ENCODE measurements around the gene LYZL1. TPM values are rescaled to one million over a fixed set of nuclear protein-coding genes. Genes with fewer than 3 reads are reported as not detected.
"Not testable (repeated sequence)": the region's sequence is repeated elsewhere in the genome, so short reads cannot be mapped to it uniquely, and the experiment has no call there.

Gene LYZL1
- total RNA-seq, 2 donors from 2014 or later, result not detected

- Histone ChIP-seq H3K4me3 (peak overlapping the region; percentile 8), H3K36me3 (no peaks in the 10 kb centered on the region), H3K9me3 (peaks cover 16% of the 10 kb centered on the region), H3K4me1 (ENCODE audit: control insufficient read depth in 1 of 2, low read depth in 2 of 2) (no peaks in the 10 kb centered on the region), H3K27me3 (replicated peaks; ENCODE audit: insufficient read depth) (no peaks in the 10 kb centered on the region), H3K27ac (no peak overlapping the region)
- TF ChIP-seq CTCF (IDR thresholded peaks at IDR 0.05), result no peak
- ATAC-seq (ENCODE audit: insufficient number of reproducible peaks, low FRiP score, low read depth), result no peak
- DNase-seq (ENCODE audit: low spot score), result no peak
Observed at GRCh38 chr10:29304995-29305335, 16.1 kb downstream of the LYZL1 start.

GRCh38 chr10:29306688-29307087, 17.8 kb downstream of the LYZL1 start:
- Histone ChIP-seq H3K27ac (no peak overlapping the region), H3K4me3 (no peak overlapping the region), H3K4me1 (ENCODE audit: control insufficient read depth in 1 of 2, low read depth in 2 of 2) (no peaks in the 10 kb centered on the region), H3K27me3 (replicated peaks; ENCODE audit: insufficient read depth) (no peaks in the 10 kb centered on the region), H3K9me3 (peaks cover 3% of the 10 kb centered on the region), H3K36me3 (no peaks in the 10 kb centered on the region)
- TF ChIP-seq CTCF (IDR thresholded peaks at IDR 0.05), result no peak
- ATAC-seq (ENCODE audit: insufficient number of reproducible peaks, low FRiP score, low read depth) (no peak), DNase-seq (ENCODE audit: low spot score) (no peak)

- H3K36me3 ChIP-seq; H3K4me3 ChIP-seq; ATAC-seq (ENCODE audit: insufficient number of reproducible peaks, low FRiP score, low read depth); H3K27me3 ChIP-seq (replicated peaks; ENCODE audit: insufficient read depth); DNase-seq (ENCODE audit: low spot score); H3K4me1 ChIP-seq (ENCODE audit: control insufficient read depth in 1 of 2, low read depth in 2 of 2); H3K27ac ChIP-seq; H3K9me3 ChIP-seq: not testable (repeated sequence)
Observed at GRCh38 chr10:29308142-29308541, 19.3 kb downstream of the LYZL1 start.

GRCh38 chr10:29309465-29309864, 20.6 kb downstream of the LYZL1 start:
- ATAC-seq (ENCODE audit: insufficient number of reproducible peaks, low FRiP score, low read depth) (no peak), DNase-seq (ENCODE audit: low spot score) (no peak)
- Histone ChIP-seq H3K36me3 (no peaks in the 10 kb centered on the region), H3K4me3 (no peak overlapping the region), H3K27ac (no peak overlapping the region), H3K9me3 (no peaks in the 10 kb centered on the region), H3K27me3 (replicated peaks; ENCODE audit: insufficient read depth) (no peaks in the 10 kb centered on the region), H3K4me1 (ENCODE audit: control insufficient read depth in 1 of 2, low read depth in 2 of 2) (no peaks in the 10 kb centered on the region)
- no peak for TF ChIP-seq CTCF (IDR thresholded peaks at IDR 0.05)

GRCh38 chr10:29310463-29310862, 21.6 kb downstream of the LYZL1 start:
- not testable (repeated sequence) for DNase-seq (ENCODE audit: low spot score); H3K36me3 ChIP-seq; H3K27me3 ChIP-seq (replicated peaks; ENCODE audit: insufficient read depth); H3K27ac ChIP-seq; H3K4me3 ChIP-seq; H3K9me3 ChIP-seq; ATAC-seq (ENCODE audit: insufficient number of reproducible peaks, low FRiP score, low read depth); H3K4me1 ChIP-seq (ENCODE audit: control insufficient read depth in 1 of 2, low read depth in 2 of 2)

GRCh38 chr10:29313071-29313470, 24.2 kb downstream of the LYZL1 start:
- no peak for TF ChIP-seq CTCF (IDR thresholded peaks at IDR 0.05)
- no peak overlapping the region for H3K27ac ChIP-seq
- H3K4me3 ChIP-seq, result no peak overlapping the region
- no peaks in the 10 kb centered on the region for H3K9me3 ChIP-seq
- DNase-seq (ENCODE audit: low spot score) (no peak), ATAC-seq (ENCODE audit: insufficient number of reproducible peaks, low FRiP score, low read depth) (no peak)
- no peaks in the 10 kb centered on the region for H3K27me3 ChIP-seq (replicated peaks; ENCODE audit: insufficient read depth)
- H3K4me1 ChIP-seq (ENCODE audit: control insufficient read depth in 1 of 2, low read depth in 2 of 2), result peaks cover 0 to 4% of the 10 kb centered on the region in 2 donors
- H3K36me3 ChIP-seq, result no peaks in the 10 kb centered on the region

Data from thoracic aorta (tissue), 2 donors.